Spleen (tissue), 11 donors: Measurements from ENCODE around the gene DAPK1. TPM values are rescaled to one million over a fixed set of nuclear protein-coding genes. Genes with fewer than 3 reads are reported as not detected.
A peak's percentile ranks its signal among the peaks of the same experiment; 100 is the strongest.

ENCODE experiments used
- DNase-seq: peaks from one replicate; pipeline ENCODE4 v3.0.0-alpha.2; 2020
- H3K27ac ChIP-seq, 8 donors: fragments of 200-600 bp; sonication (generic) in 7 of 8; 1 replicate in 4 of 8; 2 replicates in 4 of 8; pipeline versions ENCODE4 v1.5.0 to v1.8.0; 2016 to 2021; ENCODE audit warnings: inconsistent platforms in 4 of 8, mild to moderate bottlenecking in 4 of 8, moderate library complexity in 1 of 8
- H3K27me3 ChIP-seq, 7 donors: fragments of 200-600 bp; sonication (generic) in 6 of 7; replicated peaks in 1 of 7; 1 replicate in 4 of 7; 2 replicates in 3 of 7; pipeline versions ENCODE4 v1.5.0 to v1.8.0; 2016 to 2021; ENCODE audit warnings: inconsistent platforms in 3 of 7, mild to moderate bottlenecking in 1 of 7
- H3K36me3 ChIP-seq, 6 donors: fragments of 200-600 bp; sonication (generic) in 5 of 6; 1 replicate in 4 of 6; 2 replicates in 2 of 6; pipeline versions ENCODE4 v1.5.0 to v1.8.0; 2016 to 2021; ENCODE audit warnings: inconsistent platforms in 2 of 6
- H3K4me1 ChIP-seq, 6 donors: fragments of 200-600 bp; sonication (generic) in 5 of 6; 1 replicate in 3 of 6; 2 replicates in 3 of 6; pipeline versions ENCODE4 v1.5.0 to v1.8.0; 2016 to 2021; ENCODE audit warnings: inconsistent platforms in 3 of 6
- H3K4me3 ChIP-seq, 8 donors: fragments of 200-600 bp; sonication (generic) in 7 of 8; 1 replicate in 4 of 8; 2 replicates in 4 of 8; pipeline versions ENCODE4 v1.5.0 to v1.8.0; 2016 to 2021; ENCODE audit warnings: inconsistent platforms in 4 of 8, mild to moderate bottlenecking in 4 of 8, moderate library complexity in 2 of 8
- H3K9me3 ChIP-seq, 8 donors: fragments of 200-600 bp; sonication (generic) in 7 of 8; 1 replicate in 4 of 8; 2 replicates in 4 of 8; pipeline versions ENCODE4 v1.5.0 to v1.8.0; 2016 to 2021; ENCODE audit warnings: inconsistent platforms in 4 of 8
- POLR2A ChIP-seq, 3 donors: fragments of 450-650 bp; IDR thresholded peaks; one replicate each; pipeline ENCODE4 v1.5.1; 2017; ENCODE audit warnings: antibody characterized with exemption in 3 of 3, mild to moderate bottlenecking in 1 of 3
- POLR2AphosphoS5 ChIP-seq, 3 donors: sonication (generic); formaldehyde crosslinking; IDR thresholded peaks; one replicate each; pipeline ENCODE4 v1.5.1; 2017; ENCODE audit warnings: antibody characterized with exemption in 3 of 3
- WGBS, 5 donors: extraction: QIAGEN DNeasy Blood & Tissue Kit in 3 of 5; methylation state at CpG; one replicate each; pipeline versions ENCODE4 v1.1.5 to v1.1.7; 2013 to 2018; 5-methylcytosine and 5-hydroxymethylcytosine counted together
- intact Hi-C: fragments of 100-400 bp; cut with DNase I; formaldehyde crosslinking; loops from one replicate; pipeline ENCODE4 v1.15.0; 2023; ENCODE audit warnings: low total_unique reads
- polyA plus RNA-seq, 3 donors: library from polyadenylated mRNA; stranded (reverse); fragments of 200-250 nt; gene quantifications; one replicate each; pipeline ENCODE4 v1.2.1, GENCODE V29; 2013
- total RNA-seq, 7 donors: library from RNA; depleted of rRNA in 3 of 7; stranded (reverse); fragments of >200 nt in 3 of 7; fragmentation: NEBNext Ultra II Directional in 4 of 7; extraction: Animal tissue kit (Norgen Biotek cat#: 25700) in 4 of 7; gene quantifications; one replicate each; pipeline versions ENCODE4 v1.1.0 to v1.2.1, GENCODE V29; 2016 to 2021
- TF ChIP-seq, protein P1 (sequence below), 11 experiments: fragments of 200-600 bp in 7 of 11; fragments of 450-650 bp in 4 of 11; sonication (generic) in 4 of 11; IDR thresholded peaks in 8 of 11; conservative IDR thresholded peaks in 3 of 11; 1 replicate in 7 of 11; 2 replicates in 4 of 11; pipeline versions ENCODE4 v1.4.0 to v1.8.0; 2016 to 2021; ENCODE audit warnings: antibody characterized with exemption in 11 of 11, inconsistent platforms in 4 of 11, mild to moderate bottlenecking in 1 of 11
- donor health status: healthy with polysubstance abuse.
- donor health status: DM: no; HTN: no; CAD: no; lungs with moderate emphysema.
- donor health status: DM: no; HTN: no; CAD: no.
- donor health status: Bipolar disorder and iron deficiency.
- donor health status: healthy.
- donor health status: DM: no; HTN: no; CAD: no.
- donor health status: DM: yes; HTN: yes; CAD: no.

DAPK1 gene
- total and polyA plus RNA-seq, 10 donors = 6.4 to 126 (median 102) TPM

DNA sequence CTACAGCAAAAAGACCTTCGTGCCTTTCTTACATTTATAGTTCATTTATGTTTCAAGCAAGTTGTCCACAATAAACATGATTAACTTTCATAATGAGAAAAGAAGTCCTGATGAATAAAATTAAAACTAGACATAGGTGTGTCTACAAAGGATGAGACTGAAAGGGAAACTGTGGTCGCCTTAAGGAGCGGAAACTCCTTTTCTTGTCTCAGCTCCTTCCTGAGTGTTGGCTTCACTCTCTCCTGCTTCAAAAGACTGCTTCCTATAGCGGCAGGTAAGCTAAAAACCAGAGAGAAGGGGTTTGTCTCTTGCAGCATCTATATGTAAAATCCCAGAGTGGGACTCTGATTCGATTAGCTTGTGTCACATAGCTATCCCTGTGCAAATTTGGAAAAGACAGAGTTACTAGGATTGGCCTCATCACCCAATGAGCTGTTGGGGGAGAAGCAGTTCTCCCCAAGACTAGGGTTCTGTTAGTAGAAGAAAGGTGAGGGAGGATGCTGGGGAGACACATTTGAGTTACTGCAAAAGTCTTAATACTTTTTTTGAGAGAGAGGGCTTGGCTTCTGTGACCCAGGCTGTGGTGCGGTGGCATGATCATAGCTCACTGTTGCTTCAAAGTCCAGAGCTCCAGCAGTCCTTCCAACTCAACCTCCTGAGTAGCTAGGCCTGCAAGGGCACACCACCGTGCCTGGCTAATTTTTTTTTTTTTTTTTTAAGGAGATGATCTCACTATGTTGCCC lies 211.5 kb downstream of the DAPK1 start:
- intact Hi-C loops = no loop called here
- Histone ChIP-seq H3K36me3 (peaks cover 0 to 30% (median 0%) of the 10 kb centered on the region in 6 donors), H3K4me3 (no peak overlapping the region), H3K27me3 (no peaks in the 10 kb centered on the region), H3K9me3 (no peaks in the 10 kb centered on the region), H3K4me1 (peaks cover 0 to 27% (median 5%) of the 10 kb centered on the region in 6 donors), H3K27ac (no peak overlapping the region)
- TF ChIP-seq POLR2A (IDR thresholded peaks at IDR 0.05) (no peak), POLR2AphosphoS5 (IDR thresholded peaks at IDR 0.05) (no peak)
- TF ChIP-seq, protein P1, sequence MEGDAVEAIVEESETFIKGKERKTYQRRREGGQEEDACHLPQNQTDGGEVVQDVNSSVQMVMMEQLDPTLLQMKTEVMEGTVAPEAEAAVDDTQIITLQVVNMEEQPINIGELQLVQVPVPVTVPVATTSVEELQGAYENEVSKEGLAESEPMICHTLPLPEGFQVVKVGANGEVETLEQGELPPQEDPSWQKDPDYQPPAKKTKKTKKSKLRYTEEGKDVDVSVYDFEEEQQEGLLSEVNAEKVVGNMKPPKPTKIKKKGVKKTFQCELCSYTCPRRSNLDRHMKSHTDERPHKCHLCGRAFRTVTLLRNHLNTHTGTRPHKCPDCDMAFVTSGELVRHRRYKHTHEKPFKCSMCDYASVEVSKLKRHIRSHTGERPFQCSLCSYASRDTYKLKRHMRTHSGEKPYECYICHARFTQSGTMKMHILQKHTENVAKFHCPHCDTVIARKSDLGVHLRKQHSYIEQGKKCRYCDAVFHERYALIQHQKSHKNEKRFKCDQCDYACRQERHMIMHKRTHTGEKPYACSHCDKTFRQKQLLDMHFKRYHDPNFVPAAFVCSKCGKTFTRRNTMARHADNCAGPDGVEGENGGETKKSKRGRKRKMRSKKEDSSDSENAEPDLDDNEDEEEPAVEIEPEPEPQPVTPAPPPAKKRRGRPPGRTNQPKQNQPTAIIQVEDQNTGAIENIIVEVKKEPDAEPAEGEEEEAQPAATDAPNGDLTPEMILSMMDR (IDR thresholded peaks at IDR 0.05 in 8 of 11, conservative IDR thresholded peaks at IDR 0.05 in 3 of 11) = no peak
- WGBS, 5 donors = 66 to 77% (median 71%) methylated on average over 7 of the region's 7 CpGs
- no peak for DNase-seq

GRCh38 chr9:87710443-87710842 lies 212.8 kb downstream of the DAPK1 start:
- intact Hi-C loops = no loop called here
- TF ChIP-seq POLR2A (IDR thresholded peaks at IDR 0.05) (no peak), POLR2AphosphoS5 (IDR thresholded peaks at IDR 0.05) (no peak)
- TF ChIP-seq, protein P1 (IDR thresholded peaks at IDR 0.05 in 8 of 11, conservative IDR thresholded peaks at IDR 0.05 in 3 of 11) = no peak
- Histone ChIP-seq H3K27ac (no peak overlapping the region), H3K4me3 (no peak overlapping the region), H3K36me3 (peaks cover 0 to 30% (median 0%) of the 10 kb centered on the region in 6 donors), H3K4me1 (peaks cover 0 to 36% (median 13%) of the 10 kb centered on the region in 6 donors), H3K9me3 (no peaks in the 10 kb centered on the region), H3K27me3 (no peaks in the 10 kb centered on the region)
- WGBS, 5 donors = 75 to 83% (median 76%) methylated on average over 5 of the region's 5 CpGs
- DNase-seq = no peak

DNA sequence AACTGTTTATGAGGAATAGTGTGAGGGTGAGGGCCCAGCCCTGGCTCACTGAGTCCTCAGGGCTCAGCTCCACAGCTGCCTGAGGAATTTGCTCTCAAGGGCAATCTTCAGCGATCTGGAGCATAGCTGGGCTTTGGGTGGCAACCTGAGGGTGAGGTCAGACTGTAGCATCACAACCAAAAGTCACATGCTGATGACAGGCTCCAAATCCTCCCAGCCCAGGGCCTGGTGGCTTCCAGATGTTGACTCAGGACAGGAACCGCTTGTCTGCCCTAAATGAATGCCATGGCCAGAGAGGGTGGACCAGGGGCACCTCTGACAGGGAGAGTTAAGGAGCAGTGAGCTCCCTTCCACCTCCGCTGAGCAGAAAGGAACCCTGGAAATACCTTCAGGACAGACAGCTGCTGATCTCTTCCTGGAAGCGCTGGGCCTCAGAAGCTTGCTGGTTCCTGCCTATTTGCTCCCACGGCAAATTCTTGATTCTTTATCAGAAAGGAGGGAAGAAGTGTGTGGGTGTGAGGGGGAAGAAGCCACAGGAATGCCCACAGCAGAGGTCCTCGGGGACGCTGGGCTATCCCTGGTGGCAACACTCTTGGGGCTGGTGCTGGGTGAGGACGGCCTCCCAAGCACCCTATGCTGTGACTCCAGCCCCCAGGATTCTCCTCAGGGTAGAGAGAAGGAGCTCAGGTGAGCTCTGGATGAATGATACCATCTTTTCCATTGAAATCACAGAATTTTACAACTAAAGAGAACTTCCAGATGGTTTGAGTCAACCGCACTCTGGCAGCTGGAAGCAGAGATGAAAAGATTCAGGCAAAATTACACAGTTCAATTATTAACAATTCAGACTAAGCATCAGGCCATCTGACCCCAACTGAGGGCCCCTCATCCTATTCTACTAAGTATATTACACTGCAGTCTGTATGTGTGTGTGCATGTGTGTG lies 214.5 kb downstream of the DAPK1 start:
- intact Hi-C loops = no loop called here
- no peaks in the 10 kb centered on the region for H3K9me3 ChIP-seq
- TF ChIP-seq, protein P1 (IDR thresholded peaks at IDR 0.05 in 8 of 11, conservative IDR thresholded peaks at IDR 0.05 in 3 of 11) = no peak
- TF ChIP-seq POLR2AphosphoS5 (IDR thresholded peaks at IDR 0.05) (no peak), POLR2A (IDR thresholded peaks at IDR 0.05) (no peak)
- H3K4me1 ChIP-seq = peaks cover 0 to 36% (median 13%) of the 10 kb centered on the region in 6 donors
- peak overlapping the region in 4 of 8 donors; percentile 33 to 80 (median 59) for H3K27ac ChIP-seq
- WGBS, 5 donors = 73 to 79% (median 77%) methylated on average over 8 to 9 of the region's 9 CpGs
- H3K27me3 ChIP-seq = no peaks in the 10 kb centered on the region
- H3K4me3 ChIP-seq = no peak overlapping the region
- H3K36me3 ChIP-seq = peaks cover 0 to 14% (median 0%) of the 10 kb centered on the region in 6 donors
- no peak for DNase-seq
